SK-N-SH treated with all-trans-retinoic acid at 6 μM for 48 hours (cell line): ENCODE data around the gene LGALS7.

Experiments
- ATAC-seq: fragments of 200-7000 bp; cut with Tn5 transposase; 3 replicates; pipeline ENCODE4 v1.9.1; 2020; ENCODE audit warnings: mild to moderate bottlenecking, moderate library complexity
- BACH2 ChIP-seq: fragments of 250-450 bp; sonication (Bioruptor Pico); IDR thresholded peaks from 2 replicates; pipeline ENCODE4 v1.9.0; 2021; ENCODE audit warnings: mild to moderate bottlenecking, borderline replicate concordance
- CSRNP3 ChIP-seq: fragments of 250-450 bp; sonication (Bioruptor Pico); IDR thresholded peaks from 2 replicates; pipeline ENCODE4 v1.5.1; 2021; ENCODE audit warnings: mild to moderate bottlenecking, moderate library complexity
- ESRRG ChIP-seq: fragments of 250-450 bp; sonication (Bioruptor Pico); IDR thresholded peaks from 2 replicates; pipeline ENCODE4 v1.6.1; 2021; ENCODE audit warnings: mild to moderate bottlenecking
- GLIS3 ChIP-seq: fragments of 250-450 bp; sonication (Bioruptor Pico); IDR thresholded peaks from 2 replicates; pipeline ENCODE4 v1.5.0; 2020; ENCODE audit warnings: mild to moderate bottlenecking, moderate library complexity
- OSR1 ChIP-seq: fragments of 250-450 bp; sonication (Bioruptor Pico); IDR thresholded peaks from 2 replicates; pipeline ENCODE4 v1.8.0; 2022; ENCODE audit warnings: moderate library complexity, mild to moderate bottlenecking, inconsistent platforms
- PATZ1 ChIP-seq: fragments of 250-450 bp; sonication (Bioruptor Pico); IDR thresholded peaks from 2 replicates; pipeline ENCODE4 v1.8.0; 2020; ENCODE audit warnings: mild to moderate bottlenecking, moderate library complexity, borderline replicate concordance
- RARB ChIP-seq: fragments of 250-450 bp; sonication (Bioruptor Pico); IDR thresholded peaks from 2 replicates; pipeline ENCODE4 v1.8.0; 2021; ENCODE audit warnings: mild to moderate bottlenecking, moderate library complexity
- ZC3H10 ChIP-seq: fragments of 250-450 bp; sonication (Bioruptor Pico); IDR thresholded peaks from 2 replicates; pipeline ENCODE4 v1.5.1; 2021; ENCODE audit warnings: mild to moderate bottlenecking, moderate library complexity
- ZFP3 ChIP-seq: fragments of 250-450 bp; sonication (Bioruptor Pico); IDR thresholded peaks from 2 replicates; pipeline ENCODE4 v1.5.0; 2020; ENCODE audit warnings: mild to moderate bottlenecking, moderate library complexity
- ZNF70 ChIP-seq: fragments of 450-650 bp; formaldehyde crosslinking; IDR thresholded peaks from 2 replicates; pipeline ENCODE4 v1.5.0; 2020; ENCODE audit warnings: mild to moderate bottlenecking, moderate library complexity
- ZNF8 ChIP-seq: fragments of 450-650 bp; formaldehyde crosslinking; IDR thresholded peaks from 2 replicates; pipeline ENCODE4 v1.5.0; 2020; ENCODE audit warnings: mild to moderate bottlenecking, moderate library complexity

Gene LGALS7

GRCh38 chr19:38721496-38721895 lies 51.8 kb downstream of the LGALS7 start:
- ATAC-seq, result no peak
- TF ChIP-seq GLIS3 (CRISPR knock-in tag), result no peak
- no peak for TF ChIP-seq PATZ1 (CRISPR knock-in tag)
- no peak for TF ChIP-seq OSR1 (CRISPR knock-in tag)
- no peak for TF ChIP-seq ZC3H10 (CRISPR knock-in tag)
- no peak for TF ChIP-seq RARB (CRISPR knock-in tag)
- no peak for TF ChIP-seq ESRRG (CRISPR knock-in tag)
- no peak for TF ChIP-seq ZNF8 (CRISPR knock-in tag)
- TF ChIP-seq CSRNP3 (CRISPR knock-in tag), result no peak
- no peak for TF ChIP-seq ZNF70 (CRISPR knock-in tag)
- TF ChIP-seq ZFP3 (CRISPR knock-in tag), result no peak
- no peak for TF ChIP-seq BACH2 (CRISPR knock-in tag)
